Endothelial cell of umbilical vein (primary cell): Measurements from ENCODE around the gene DLGAP1. TPM values are rescaled to one million over a fixed set of nuclear protein-coding genes. Genes with fewer than 3 reads are reported as not detected.

Experiments used
- BruUV-seq: library from RNA; stranded (reverse); fragments of 400-500 nt; replicated peaks from 2 replicates; lab custom pipeline; 2021; lab: Mats Ljungman, UMichigan
- CTCF ChIA-PET: fragments of 300-600, 350-600 bp; sonication (Branson Sonifier 250); formaldehyde crosslinking; loops from one replicate; lab custom pipeline; 2021; ENCODE audit warnings: antibody characterized with exemption, inconsistent platforms; lab: Charles Lee
- POLR2A ChIA-PET: fragments of 300-600, 350-600 bp; sonication (Branson Sonifier 250); formaldehyde crosslinking; loops from one replicate; lab custom pipeline; 2021; ENCODE audit warnings: antibody characterized with exemption, inconsistent platforms; lab: Charles Lee
- DNase-seq: peaks from one replicate; pipeline ENCODE4 v3.0.0-alpha.2; 2011; ENCODE audit warnings: low read depth, low spot score
- FAIRE-seq: peaks from 2 replicates; lab custom pipeline; 2011; peaks lifted over from hg19 to GRCh38; lab: Jason Lieb, UNC
- H2AFZ ChIP-seq: 2 replicates; pipeline ENCODE4 v1.6.0; 2012; ENCODE audit warnings: low read depth, low read length, control low read depth, inconsistent platforms
- H3K27ac ChIP-seq: 2 replicates; pipeline ENCODE4 v1.5.1; 2011; ENCODE audit warnings: low read depth, mild to moderate bottlenecking, control low read depth, low read length, moderate library complexity; ENCODE audit not compliant: insufficient read depth
- H3K27me3 ChIP-seq, 2 experiments: 2 replicates each; pipeline versions ENCODE4 v1.6.0 to v1.6.1; 2011; ENCODE audit warnings: low read length in 2 of 2, mixed read lengths in 1 of 2; ENCODE audit not compliant: control insufficient read depth in 2 of 2, insufficient read depth in 2 of 2
- H3K36me3 ChIP-seq, 2 experiments: 2 replicates in 1 of 2; 3 replicates in 1 of 2; pipeline ENCODE4 v1.5.1; 2011; ENCODE audit warnings: low read length in 2 of 2, mild to moderate bottlenecking in 1 of 2, moderate library complexity in 1 of 2; ENCODE audit not compliant: control insufficient read depth in 2 of 2, insufficient read depth in 2 of 2; ENCODE audit errors: extremely low read depth in 1 of 2
- H3K4me1 ChIP-seq: 3 replicates; pipeline ENCODE4 v1.5.1; 2011; ENCODE audit warnings: mild to moderate bottlenecking, low read length; ENCODE audit not compliant: control insufficient read depth, insufficient read depth; ENCODE audit errors: extremely low read depth
- H3K4me2 ChIP-seq: 2 replicates; pipeline ENCODE4 v1.6.1; 2011; ENCODE audit warnings: low read length, control low read depth, mixed read lengths; ENCODE audit not compliant: insufficient read depth
- H3K4me3 ChIP-seq, 3 experiments: fragments of 200-600 bp in 1 of 3; sonication (generic), shearing (Covaris generic) in 1 of 3; replicated peaks in 1 of 3; 2 replicates each; pipeline ENCODE4 v1.5.1; 2011 to 2016; ENCODE audit warnings: control low read depth in 3 of 3, low read length in 3 of 3, mild to moderate bottlenecking in 2 of 3, inconsistent platforms in 1 of 3, low read depth in 1 of 3, moderate library complexity in 1 of 3; ENCODE audit not compliant: insufficient read depth in 1 of 3
- H3K79me2 ChIP-seq: 2 replicates; pipeline ENCODE4 v1.6.0; 2012; ENCODE audit warnings: low read length, inconsistent platforms; ENCODE audit not compliant: control insufficient read depth, insufficient read depth
- H3K9ac ChIP-seq: replicated peaks from 2 replicates; pipeline ENCODE3; 2011; ENCODE audit warnings: low read length, control low read depth; ENCODE audit not compliant: insufficient read depth; ENCODE audit errors: extremely low read depth
- H3K9me1 ChIP-seq: replicated peaks from 3 replicates; pipeline ENCODE4 v1.6.0; 2011; ENCODE audit warnings: mild to moderate bottlenecking, low read length; ENCODE audit not compliant: control insufficient read depth, insufficient read depth; ENCODE audit errors: extremely low read depth
- H3K9me3 ChIP-seq: replicated peaks from 2 replicates; pipeline ENCODE4 v1.5.1; 2012; ENCODE audit warnings: low read length, inconsistent platforms; ENCODE audit not compliant: control insufficient read depth, insufficient read depth
- H4K20me1 ChIP-seq: replicated peaks from 2 replicates; pipeline ENCODE3; 2011; ENCODE audit warnings: mild to moderate bottlenecking, low read length; ENCODE audit not compliant: control insufficient read depth, insufficient read depth; ENCODE audit errors: extremely low read depth
- CTCF ChIP-seq, 2 donors: IDR thresholded peaks; 1 replicate in 1 of 2; 2 replicates in 1 of 2; pipeline ENCODE4 v1.5.1; 2011; ENCODE audit warnings: low read length in 2 of 2, mild to moderate bottlenecking in 2 of 2, moderate library complexity in 2 of 2, control low read depth in 1 of 2, inconsistent platforms in 1 of 2, low read depth in 1 of 2; ENCODE audit not compliant: insufficient read depth in 1 of 2; ENCODE audit errors: extremely low read depth in 1 of 2
- EZH2 ChIP-seq: IDR thresholded peaks from 2 replicates; pipeline ENCODE4 v1.6.1; 2012; ENCODE audit warnings: borderline replicate concordance, low read depth, mild to moderate bottlenecking, moderate library complexity, low read length, inconsistent platforms; ENCODE audit not compliant: severe bottlenecking
- FOS ChIP-seq: IDR thresholded peaks from 2 replicates; pipeline ENCODE4 v1.6.1; 2011; ENCODE audit warnings: mild to moderate bottlenecking, low read length, moderate library complexity, borderline replicate concordance; ENCODE audit not compliant: insufficient read depth
- GATA2 ChIP-seq: IDR thresholded peaks from 2 replicates; pipeline ENCODE4 v1.7.0; 2011; ENCODE audit warnings: low read depth, mild to moderate bottlenecking, moderate library complexity, mixed read lengths, low read length; ENCODE audit not compliant: insufficient read length, insufficient read depth
- JUN ChIP-seq: IDR thresholded peaks from 2 replicates; pipeline ENCODE4 v1.6.1; 2011; ENCODE audit warnings: borderline replicate concordance, low read depth; ENCODE audit not compliant: insufficient read length, insufficient read depth
- MAX ChIP-seq: IDR thresholded peaks from 2 replicates; pipeline ENCODE4 v1.6.1; 2011; ENCODE audit not compliant: insufficient read depth, insufficient read length
- MYC ChIP-seq: IDR thresholded peaks from one replicate; pipeline ENCODE4 v1.6.1; 2011; ENCODE audit warnings: mild to moderate bottlenecking, low read depth, low read length
- POLR2A ChIP-seq: IDR thresholded peaks from 2 replicates; pipeline ENCODE4 v1.6.1; 2012; ENCODE audit warnings: low read depth, mild to moderate bottlenecking, control low read depth, low read length
- POLR2AphosphoS5 ChIP-seq: IDR thresholded peaks from 2 replicates; pipeline ENCODE4 v1.6.1; 2012; ENCODE audit warnings: low read depth, mild to moderate bottlenecking, control low read depth, low read length, moderate library complexity; ENCODE audit not compliant: insufficient read depth
- dilution Hi-C: fragments of 300-500 bp; cut with MboI; formaldehyde crosslinking; loops from one replicate; pipeline ENCODE4 v1.15.0; 2019; ENCODE audit warnings: low sequenced_read_pairs; ENCODE audit not compliant: extremely low pct_ligation_motif_present
- intact Hi-C: fragments of 100-400 bp; cut with micrococcal nuclease; formaldehyde crosslinking; loops from one replicate; pipeline ENCODE4 v1.10.0; 2022
- polyA plus RNA-seq, 4 experiments: library from polyadenylated mRNA; depleted of rRNA in 3 of 4; stranded (reverse) in 3 of 4; unstranded in 1 of 4; fragments of >200 nt; gene quantifications; 2 replicates each; pipeline versions ENCODE4 v1.2.1 to v1.2.3, GENCODE V29; 2011 to 2012; ENCODE audit warnings: missing spikeins in 1 of 4
- total RNA-seq: library from RNA; stranded (reverse); gene quantifications from 2 replicates; pipeline ENCODE4 v1.2.3, GENCODE V29; 2021

DLGAP1 gene
- total and polyA plus RNA-seq, 2 donors (not counting 3 experiments of a cell fraction or from before 2014, with no cell fraction given), result 0.04 TPM; not detected in 1

- no peaks in the 10 kb centered on the region for H3K9me3 ChIP-seq
- ChIA-PET POLR2A (no interaction called here), CTCF (interaction anchor here (1.2 to 1.3 kb wide), 2 partner anchors 12 to 28 kb away, joined by 3 to 4 read pairs; no protein-coding TSS in a partner anchor)
- TF ChIP-seq FOS (no peak), EZH2 (no peak), MYC (no peak), MAX (no peak), POLR2AphosphoS5 (no peak)
- H3K4me2 ChIP-seq, result no peak overlapping the region
- H3K4me1 ChIP-seq, result no peaks in the 10 kb centered on the region
- no peak overlapping the region for H3K27ac ChIP-seq
- DNase-seq (no peak), FAIRE-seq (no peak)
- no peak overlapping the region for H3K9ac ChIP-seq
- intact Hi-C loops, result no loop called here
- no peak overlapping the region for H3K4me3 ChIP-seq
- dilution Hi-C loops, result no loop called here
- no peak overlapping the region for H2AFZ ChIP-seq
- no peaks in the 10 kb centered on the region for H3K36me3 ChIP-seq
- H3K79me2 ChIP-seq, result no peaks in the 10 kb centered on the region
- no TSS peak for BruUV-seq
- H4K20me1 ChIP-seq, result no peaks in the 10 kb centered on the region
- peaks cover 0 to 5% of the 10 kb centered on the region in 2 experiments for H3K27me3 ChIP-seq
- no peaks in the 10 kb centered on the region for H3K9me1 ChIP-seq
Observed at GRCh38 chr18:3966642-3967358, 488.3 kb downstream of the DLGAP1 start.

DNA sequence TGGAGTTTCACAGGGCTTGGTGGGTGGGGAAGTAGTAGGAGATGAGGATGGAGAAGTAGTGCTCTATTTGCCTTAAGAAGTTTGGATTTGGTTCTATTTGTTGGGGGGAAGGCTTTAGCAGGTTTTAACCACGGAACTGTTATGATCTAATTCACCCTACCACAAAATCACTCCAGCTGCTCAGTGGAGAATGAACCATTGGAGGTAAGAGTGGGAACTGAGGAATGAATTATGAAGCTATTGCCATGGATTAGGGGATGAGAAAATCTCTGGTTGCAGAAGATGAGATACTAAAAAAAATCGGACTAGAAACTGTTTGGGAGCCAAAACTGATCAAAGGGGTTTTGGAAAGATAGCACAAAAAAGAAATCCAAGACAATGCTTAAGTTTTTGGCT lies 488.9 kb downstream of the DLGAP1 start:
- intact Hi-C loops, result no loop called here
- H2AFZ ChIP-seq, result no peak overlapping the region
- H3K79me2 ChIP-seq, result no peaks in the 10 kb centered on the region
- H3K36me3 ChIP-seq, result no peaks in the 10 kb centered on the region
- H4K20me1 ChIP-seq, result no peaks in the 10 kb centered on the region
- peaks cover 0 to 5% of the 10 kb centered on the region in 2 experiments for H3K27me3 ChIP-seq
- H3K9ac ChIP-seq, result no peak overlapping the region
- POLR2A ChIA-PET, result no interaction called here
- H3K4me2 ChIP-seq, result no peak overlapping the region
- no peak for FAIRE-seq
- dilution Hi-C loops, result no loop called here
- no peaks in the 10 kb centered on the region for H3K9me1 ChIP-seq
- TF ChIP-seq EZH2 (no peak), POLR2AphosphoS5 (no peak), FOS (no peak), POLR2A (no peak), GATA2 (no peak), CTCF (IDR thresholded peaks at IDR 0.05; ENCODE audit: extremely low read depth in 1 of 2, insufficient read depth in 1 of 2, low read depth in 1 of 2, low read length in 2 of 2) (no peak), MYC (no peak), MAX (no peak), JUN (no peak)
- CTCF ChIA-PET, result interaction anchor here (0.7 to 1.2 kb wide), 2 partner anchors 29 to 89 kb away, joined by 3 to 4 read pairs; no protein-coding TSS in a partner anchor
- H3K27ac ChIP-seq, result no peak overlapping the region
- no peak overlapping the region for H3K4me3 ChIP-seq
- DNase-seq, result no peak
- no peaks in the 10 kb centered on the region for H3K4me1 ChIP-seq
- BruUV-seq, result no TSS peak
- H3K9me3 ChIP-seq, result no peaks in the 10 kb centered on the region
